GM19468 (cell line): ENCODE results near the gene DSPP.

Experiments
- ATAC-seq: cut with Tn5 transposase; IDR thresholded peaks from one replicate; pipeline ENCODE4 v1.9.1; 2021; ENCODE audit warnings: mild to moderate bottlenecking, moderate library complexity, moderate number of reproducible peaks; ENCODE audit not compliant: unreplicated experiment; ENCODE audit errors: extremely low read depth

The DSPP gene

DNA sequence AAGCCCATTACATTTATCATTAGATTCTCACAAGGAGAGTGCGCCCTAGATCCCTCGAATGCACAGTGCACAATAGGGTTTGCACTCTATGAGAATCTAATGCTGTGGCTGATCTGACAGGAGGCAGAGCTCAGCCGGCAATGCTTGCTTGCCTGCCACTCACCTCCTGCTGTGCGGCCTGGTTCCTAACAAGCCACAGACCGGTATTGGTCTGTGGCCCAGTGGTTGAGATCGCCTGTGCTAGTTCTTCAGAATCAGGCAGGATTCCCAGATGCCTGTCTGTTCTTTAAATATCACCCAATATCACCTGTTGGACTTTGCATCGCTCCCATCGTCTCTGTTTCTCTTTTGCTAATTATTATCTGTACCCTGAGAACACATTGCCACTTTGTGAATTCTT, 14.0 kb downstream of the DSPP start:
- ATAC-seq, result no peak

DNA sequence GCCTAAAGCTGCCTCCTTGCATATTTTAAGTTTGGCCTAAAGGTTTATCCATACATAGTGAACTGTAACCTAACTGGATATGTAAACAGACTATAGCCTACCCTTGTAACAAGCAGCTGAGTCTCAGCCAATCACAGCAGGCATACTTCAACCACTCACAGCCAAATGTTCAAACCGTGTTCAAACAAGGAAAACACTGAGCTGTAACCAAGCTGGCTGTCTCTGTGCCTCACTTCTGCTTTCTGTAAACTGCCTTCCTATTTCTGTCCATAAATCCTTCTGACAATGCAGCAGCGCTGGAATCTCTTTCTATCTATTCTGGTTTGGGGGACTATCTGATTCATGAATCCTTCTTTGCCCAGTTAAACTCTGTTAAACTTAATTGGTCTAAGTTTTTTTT, 16.4 kb downstream of the DSPP start:
- ATAC-seq, result peak; percentile 39

DNA sequence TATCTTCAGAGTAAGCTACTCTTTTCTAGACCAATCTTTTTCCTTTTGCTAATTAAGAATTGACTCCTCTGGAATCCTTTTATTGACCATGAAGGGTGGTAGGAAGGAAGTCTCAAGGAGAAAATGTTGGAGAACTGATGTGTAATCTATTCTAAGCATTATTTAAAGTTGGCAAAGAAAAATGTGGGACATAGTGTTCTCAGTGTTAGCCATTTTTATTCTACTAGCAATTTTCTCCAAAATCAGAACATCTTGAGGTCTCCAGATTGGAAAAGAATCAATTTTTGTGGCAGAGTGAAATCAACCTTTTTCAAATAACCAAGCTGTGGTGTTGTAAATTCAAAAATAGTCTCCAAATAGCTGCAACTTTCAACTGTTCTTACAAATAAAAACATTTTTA, 23.3 kb downstream of the DSPP start:
- ATAC-seq, result no peak

DNA sequence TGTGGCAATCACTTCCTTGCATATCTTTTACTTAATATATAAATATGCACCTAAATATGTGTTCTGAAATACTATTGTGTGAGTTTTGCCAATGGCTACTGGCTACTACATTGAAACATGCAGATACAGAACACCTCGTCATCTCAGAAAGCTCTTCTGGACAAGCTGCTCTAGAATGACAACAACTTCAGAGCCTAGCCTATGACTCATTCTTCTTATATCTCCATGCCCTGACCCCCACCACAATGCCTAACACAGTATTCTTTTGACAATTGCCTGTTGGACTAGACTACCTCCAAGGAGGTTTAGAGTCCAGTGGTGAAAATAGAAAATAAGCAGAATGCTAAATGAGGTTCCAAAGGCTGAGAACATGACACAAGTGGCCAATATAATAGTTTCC, 24.1 kb downstream of the DSPP start:
- no peak for ATAC-seq

DNA sequence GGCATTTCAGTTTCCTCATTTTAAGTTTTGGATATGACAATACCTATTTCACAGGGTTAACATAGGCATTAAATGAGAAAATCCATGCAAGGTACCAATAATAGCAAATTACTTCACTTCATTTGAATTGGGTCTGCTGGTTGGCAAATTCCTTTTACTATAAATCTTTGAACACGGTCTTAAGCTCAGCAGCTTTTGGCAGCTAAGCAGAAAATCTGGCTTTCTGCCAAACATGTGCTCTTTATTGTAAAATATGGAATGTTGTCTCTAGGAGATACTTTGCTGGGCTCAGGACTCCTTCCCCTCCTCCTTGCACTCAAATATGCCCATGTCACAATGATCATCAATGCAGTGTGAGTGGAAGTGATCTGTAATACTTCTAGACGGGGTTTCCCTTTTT, 24.9 kb downstream of the DSPP start:
- ATAC-seq, result no peak

DNA sequence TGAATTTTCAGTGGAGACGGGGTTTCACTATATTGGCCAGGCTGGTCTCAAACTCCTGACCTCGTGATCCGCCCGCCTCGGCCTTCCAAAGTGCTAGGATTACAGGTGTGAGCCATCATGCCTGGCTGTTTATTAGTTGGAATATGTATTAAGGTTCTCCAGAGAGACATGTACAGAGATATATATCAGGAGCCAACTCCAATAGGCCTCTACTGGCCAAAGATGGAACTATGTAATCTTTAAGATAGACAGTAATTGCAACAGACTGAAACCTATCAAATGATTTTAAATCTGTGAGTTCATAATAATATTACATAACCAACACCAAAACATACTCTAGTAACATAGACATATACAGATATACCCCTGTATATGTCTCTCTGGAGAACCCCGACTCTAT, 36.0 kb downstream of the DSPP start:
- no peak for ATAC-seq

DNA sequence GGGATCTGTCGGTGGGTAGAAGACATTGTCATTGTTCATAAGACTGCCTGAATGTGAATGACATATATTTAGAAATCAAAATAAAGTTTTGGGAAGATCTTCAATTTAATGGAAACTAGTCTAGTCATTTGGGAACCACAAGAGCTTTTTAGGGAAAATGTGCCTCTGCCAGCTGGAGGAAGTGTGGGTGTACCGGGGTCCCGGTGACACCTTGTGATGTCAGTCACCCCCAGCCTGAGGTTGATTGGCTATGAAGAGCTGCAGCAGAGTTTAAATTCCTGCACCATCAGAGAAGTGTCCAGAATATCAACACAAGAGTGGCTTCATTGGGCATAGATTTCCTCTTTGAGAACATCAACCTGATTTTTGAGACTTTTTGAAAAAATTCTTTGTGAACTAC, 41.7 kb downstream of the DSPP start, which contains the start of gene DMP1:
Gene DMP1 (plus strand): TSS at position 301 of the 400 bp plus-strand sequence. CDS start 6,213 bp downstream, outside the sequence.
- ATAC-seq, result no peak

DNA sequence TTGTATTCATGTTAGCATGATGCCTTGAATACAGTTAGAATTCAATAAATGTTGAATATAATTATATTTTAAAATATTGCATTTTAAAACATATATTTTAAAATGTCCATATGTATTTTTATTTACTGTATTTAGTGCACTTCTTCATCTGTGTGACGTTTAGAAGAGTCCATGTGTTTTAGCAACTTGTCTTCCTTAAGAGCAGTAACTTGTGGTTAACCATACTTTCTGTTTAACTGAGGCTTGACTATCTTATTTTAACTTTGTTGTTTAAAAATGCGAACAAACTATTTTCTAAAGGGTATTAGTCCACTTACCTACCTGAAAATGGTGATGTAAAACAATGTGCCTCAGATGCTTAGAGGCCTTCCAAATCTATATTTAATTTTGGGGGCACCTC, 42.6 kb downstream of the DSPP start:
- no peak for ATAC-seq

DNA sequence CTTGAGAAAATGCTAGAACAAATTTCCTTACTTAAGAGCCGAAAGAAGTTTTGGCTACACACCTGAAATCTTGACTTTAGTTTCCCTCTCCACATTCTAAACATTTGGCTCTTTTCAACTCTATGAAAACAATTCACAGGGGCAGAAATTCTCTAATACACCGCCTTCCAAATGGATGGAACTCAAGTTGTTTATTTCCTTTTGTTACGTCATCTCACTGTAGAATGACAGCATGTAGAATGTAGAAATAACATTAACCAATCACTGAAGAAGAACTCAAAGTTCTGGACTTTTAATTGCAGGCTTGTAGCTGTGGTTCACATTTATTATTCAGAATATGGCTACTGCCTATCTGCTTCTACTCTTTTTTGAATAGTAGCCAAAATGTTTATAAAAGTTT, 43.6 kb downstream of the DSPP start:
- ATAC-seq, result no peak

DNA sequence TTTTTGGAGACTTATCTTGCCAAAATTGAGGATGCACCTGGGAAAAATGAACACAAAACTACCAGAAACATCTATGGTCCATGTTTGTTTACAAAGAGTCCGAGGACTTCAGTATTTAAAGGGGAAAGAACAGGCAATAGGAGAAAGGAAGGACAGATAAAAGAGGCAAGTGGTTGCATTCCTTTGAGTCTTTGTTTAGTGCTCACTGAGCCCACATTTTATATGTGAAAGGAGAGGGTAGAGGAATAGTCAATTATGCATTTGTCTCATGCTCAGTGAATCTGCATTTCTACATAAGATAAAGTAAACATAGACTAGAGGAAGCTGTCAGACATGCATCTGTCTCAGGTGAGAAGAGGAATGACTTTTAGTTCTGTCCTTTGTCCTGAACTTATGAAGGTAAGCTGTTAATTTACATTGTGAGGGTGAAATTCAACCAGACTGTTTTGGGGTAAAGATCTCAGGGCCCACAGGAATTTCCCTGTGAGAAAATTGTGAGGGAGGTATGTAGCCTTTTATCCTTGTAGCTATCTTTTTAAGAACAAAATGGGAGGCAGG, 46.2 kb downstream of the DSPP start:
- ATAC-seq, result no peak

DNA sequence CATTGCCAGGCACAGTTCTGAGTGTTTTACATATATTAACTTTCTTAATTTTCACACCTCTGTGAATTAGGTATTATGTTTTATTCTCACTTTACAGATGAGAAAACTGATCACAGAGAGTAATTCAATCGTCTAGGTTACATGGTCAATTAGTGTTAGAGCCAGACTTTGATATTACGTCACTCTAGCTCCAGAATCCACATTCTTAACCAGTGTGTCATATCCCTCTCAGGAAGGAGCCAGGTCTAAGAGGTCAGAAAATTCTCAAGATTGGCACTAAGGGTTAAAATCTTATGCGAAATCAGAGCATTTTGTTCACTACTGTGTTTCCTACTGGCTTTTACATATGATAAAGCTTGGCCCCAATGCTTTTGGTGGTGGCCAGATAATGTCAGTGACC, 49.2 kb downstream of the DSPP start:
- ATAC-seq, result no peak

DNA sequence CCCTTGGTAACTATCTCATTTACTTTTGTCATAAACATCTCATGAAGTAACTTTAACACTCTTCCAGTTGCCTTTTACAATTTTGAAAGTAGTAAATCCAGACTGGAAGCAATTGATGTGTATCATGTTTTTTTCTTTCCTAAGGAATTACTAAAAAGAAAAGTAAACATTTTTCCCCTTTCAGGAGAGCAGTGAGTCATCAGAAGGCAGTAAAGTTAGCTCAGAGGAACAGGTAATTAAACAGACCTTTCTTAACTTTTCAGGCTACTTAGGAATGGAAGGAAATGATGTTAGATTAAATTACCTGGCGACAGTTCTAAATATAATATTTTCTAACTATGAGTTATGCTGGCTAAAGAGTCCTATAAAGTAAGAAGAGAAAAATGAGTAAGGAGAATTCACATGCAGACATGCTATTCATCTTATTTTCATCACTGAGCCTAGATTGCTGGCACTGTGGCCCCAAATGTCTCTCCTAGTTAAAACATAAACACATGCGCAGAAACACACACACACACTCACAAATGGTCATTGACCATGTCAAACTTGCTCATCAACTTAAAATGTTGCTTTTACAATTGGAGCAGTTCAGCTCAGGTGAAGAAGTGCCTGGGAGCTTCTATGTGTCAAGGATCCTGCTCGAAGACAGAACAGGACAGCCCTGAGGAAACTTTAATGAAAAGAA, 51.1 kb downstream of the DSPP start:
- no peak for ATAC-seq

DNA sequence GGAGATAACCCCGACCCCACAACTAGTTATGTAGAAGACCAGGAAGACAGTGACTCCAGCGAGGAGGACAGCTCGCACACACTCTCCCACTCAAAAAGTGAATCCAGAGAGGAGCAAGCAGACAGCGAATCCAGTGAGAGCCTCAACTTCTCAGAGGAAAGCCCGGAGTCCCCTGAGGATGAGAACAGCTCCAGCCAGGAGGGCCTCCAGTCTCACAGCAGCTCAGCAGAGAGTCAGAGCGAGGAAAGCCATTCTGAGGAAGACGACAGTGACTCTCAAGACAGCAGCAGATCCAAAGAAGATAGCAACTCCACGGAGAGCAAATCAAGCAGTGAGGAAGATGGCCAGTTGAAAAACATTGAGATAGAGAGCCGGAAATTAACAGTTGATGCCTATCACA, 54.5 kb downstream of the DSPP start:
- ATAC-seq, result no peak
